Testis (tissue), 5 donors: Measurements from ENCODE around the gene PPID. TPM values are rescaled to one million over a fixed set of nuclear protein-coding genes. Genes with fewer than 3 reads are reported as not detected.
A peak's percentile ranks its signal among the peaks of the same experiment; 100 is the strongest.

Source experiments
- DNase-seq: peaks from one replicate; pipeline ENCODE4 v3.0.0-alpha.2; 2019
- H3K27ac ChIP-seq, 2 donors: fragments of 200-600 bp; sonication (generic); one replicate each; pipeline ENCODE4 v1.5.1; 2019
- H3K27me3 ChIP-seq: fragments of 200-600 bp; sonication (generic); one replicate; pipeline ENCODE4 v1.5.1; 2019
- H3K36me3 ChIP-seq: fragments of 200-600 bp; sonication (generic); one replicate; pipeline ENCODE4 v1.5.1; 2017; ENCODE audit warnings: low read depth; ENCODE audit errors: missing control alignments
- H3K4me1 ChIP-seq: fragments of 200-600 bp; sonication (generic); one replicate; pipeline ENCODE4 v1.5.1; 2019
- H3K4me3 ChIP-seq, 2 donors: fragments of 200-600 bp; sonication (generic); one replicate each; pipeline ENCODE4 v1.5.1; 2017 to 2019
- H3K9me3 ChIP-seq: fragments of 200-600 bp; sonication (generic); one replicate; pipeline ENCODE4 v1.5.1; 2017
- POLR2A ChIP-seq: fragments of 450-650 bp; IDR thresholded peaks from one replicate; pipeline ENCODE4 v1.6.1; 2017; ENCODE audit warnings: antibody characterized with exemption, mild to moderate bottlenecking, moderate library complexity
- WGBS, 2 donors: methylation state at CpG; one replicate each; pipeline ENCODE4 v1.1.5; 2018; 5-methylcytosine and 5-hydroxymethylcytosine counted together
- intact Hi-C: fragments of 100-400 bp; cut with DNase I; formaldehyde crosslinking; loops from one replicate; pipeline ENCODE4 v1.15.1; 2023; ENCODE audit warnings: low total_unique reads
- long read RNA-seq, 2 donors: transcript quantifications; one replicate each; lab custom pipeline, GENCODE V29; 2026
- polyA plus RNA-seq: library from polyadenylated mRNA; stranded (reverse); fragments of 350-450 nt; fragmentation: Illumina TruSeq; extraction: RNeasy Lipid Tissue Mini Kit (QIAGEN cat#74804); gene quantifications from one replicate; pipeline ENCODE4 v1.2.3, GENCODE V29; 2014; ENCODE audit warnings: low read depth, low replicate concordance; ENCODE audit not compliant: insufficient read depth
- total RNA-seq, 2 donors: library from RNA; depleted of rRNA; stranded (reverse); fragments of >200 nt; gene quantifications; one replicate each; pipeline ENCODE4 v1.2.3, GENCODE V29; 2016
- TF ChIP-seq, protein P1 (sequence below), 3 experiments: fragments of 450-650 bp in 2 of 3; fragments of 200-600 bp in 1 of 3; sonication (generic) in 1 of 3; IDR thresholded peaks; one replicate each; pipeline ENCODE4 v1.5.1; 2016 to 2019; ENCODE audit warnings: antibody characterized with exemption in 3 of 3, mild to moderate bottlenecking in 2 of 3, moderate library complexity in 1 of 3

PPID gene
- total RNA-seq: 10 to 100 TPM; 25.1 to 27.5 TPM
- polyA plus RNA-seq: 43.7 TPM
- long read RNA-seq, donor 1, transcript PPID-201 (10 exons, 1,823 nt): major isoform, 16 of 16 reads
- long read RNA-seq, donor 1, partial matches to known transcripts: 0 of 16 reads
- long read RNA-seq, donor 1, other reads (novel, unspliced or antisense): 0 of 16 reads
- long read RNA-seq, donor 2, transcript PPID-201 (10 exons, 1,823 nt): major isoform, 11 of 11 reads
- long read RNA-seq, donor 2, partial matches to known transcripts: 0 of 11 reads
- long read RNA-seq, donor 2, other reads (novel, unspliced or antisense): 0 of 11 reads

DNA sequence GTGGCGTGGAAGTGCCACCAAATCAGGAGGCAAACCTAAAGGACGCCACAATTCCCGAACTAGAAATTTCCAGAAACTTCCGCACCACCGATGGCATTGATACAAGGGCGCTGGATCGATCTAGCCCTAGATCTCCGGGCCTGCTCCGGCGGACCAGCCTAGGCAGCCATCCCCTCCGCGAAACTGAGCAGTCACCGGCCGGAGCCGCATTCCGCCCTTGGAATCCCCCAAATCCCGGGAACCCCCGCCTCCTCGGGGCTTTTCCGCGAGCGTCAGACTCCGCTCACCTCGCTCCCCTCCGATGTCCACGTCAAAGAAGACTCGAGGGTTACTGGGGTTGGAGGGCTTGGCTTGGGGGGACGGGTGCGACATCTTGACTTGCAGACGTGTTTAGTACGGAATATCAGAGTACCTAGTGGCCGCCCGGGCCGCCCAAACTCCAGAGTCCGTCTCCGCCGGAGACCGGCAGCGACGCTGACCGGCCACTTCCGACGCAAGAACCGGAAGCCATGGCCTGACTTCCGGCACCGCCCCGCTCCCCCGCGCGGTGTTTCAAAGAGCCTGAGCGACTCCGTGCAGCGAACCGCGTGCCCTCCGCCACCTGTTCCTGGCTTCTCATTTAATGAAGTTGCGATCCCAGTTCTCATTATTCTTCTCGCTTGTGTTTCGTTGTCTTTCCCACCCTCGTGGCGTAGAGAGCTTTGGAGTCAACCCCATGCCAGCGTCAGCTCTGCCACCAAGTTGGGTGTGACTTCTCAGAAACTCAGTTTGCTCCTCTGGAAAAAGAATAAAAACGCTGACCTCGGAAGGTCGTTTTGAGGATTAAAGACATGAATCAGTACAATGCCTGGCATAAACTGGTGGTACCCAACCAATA is at the start of gene PPID:
TSS of gene PPID (minus strand) at position 480 of the 877 bp plus-strand sequence. CDS start at position 372, 108 bp downstream.
- no peak for TF ChIP-seq POLR2A
- TF ChIP-seq, protein P1, sequence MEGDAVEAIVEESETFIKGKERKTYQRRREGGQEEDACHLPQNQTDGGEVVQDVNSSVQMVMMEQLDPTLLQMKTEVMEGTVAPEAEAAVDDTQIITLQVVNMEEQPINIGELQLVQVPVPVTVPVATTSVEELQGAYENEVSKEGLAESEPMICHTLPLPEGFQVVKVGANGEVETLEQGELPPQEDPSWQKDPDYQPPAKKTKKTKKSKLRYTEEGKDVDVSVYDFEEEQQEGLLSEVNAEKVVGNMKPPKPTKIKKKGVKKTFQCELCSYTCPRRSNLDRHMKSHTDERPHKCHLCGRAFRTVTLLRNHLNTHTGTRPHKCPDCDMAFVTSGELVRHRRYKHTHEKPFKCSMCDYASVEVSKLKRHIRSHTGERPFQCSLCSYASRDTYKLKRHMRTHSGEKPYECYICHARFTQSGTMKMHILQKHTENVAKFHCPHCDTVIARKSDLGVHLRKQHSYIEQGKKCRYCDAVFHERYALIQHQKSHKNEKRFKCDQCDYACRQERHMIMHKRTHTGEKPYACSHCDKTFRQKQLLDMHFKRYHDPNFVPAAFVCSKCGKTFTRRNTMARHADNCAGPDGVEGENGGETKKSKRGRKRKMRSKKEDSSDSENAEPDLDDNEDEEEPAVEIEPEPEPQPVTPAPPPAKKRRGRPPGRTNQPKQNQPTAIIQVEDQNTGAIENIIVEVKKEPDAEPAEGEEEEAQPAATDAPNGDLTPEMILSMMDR (IDR thresholded peaks at IDR 0.05): no peak
- Histone ChIP-seq H3K27ac (peak within 1 kb of the TSS; percentile 92 to 96), H3K9me3 (no peaks in the 10 kb centered on the region), H3K4me3 (peak within 1 kb of the TSS; percentile 81 to 89), H3K36me3 (no peaks in the 10 kb centered on the region), H3K4me1 (peaks cover 6% of the 10 kb centered on the region), H3K27me3 (no peaks in the 10 kb centered on the region)
- peak; percentile 90 for DNase-seq
- intact Hi-C loops: no loop called here
- 0 to 3% methylated on average over 12 to 59 of the region's 65 CpGs for WGBS, 2 donors

DNA sequence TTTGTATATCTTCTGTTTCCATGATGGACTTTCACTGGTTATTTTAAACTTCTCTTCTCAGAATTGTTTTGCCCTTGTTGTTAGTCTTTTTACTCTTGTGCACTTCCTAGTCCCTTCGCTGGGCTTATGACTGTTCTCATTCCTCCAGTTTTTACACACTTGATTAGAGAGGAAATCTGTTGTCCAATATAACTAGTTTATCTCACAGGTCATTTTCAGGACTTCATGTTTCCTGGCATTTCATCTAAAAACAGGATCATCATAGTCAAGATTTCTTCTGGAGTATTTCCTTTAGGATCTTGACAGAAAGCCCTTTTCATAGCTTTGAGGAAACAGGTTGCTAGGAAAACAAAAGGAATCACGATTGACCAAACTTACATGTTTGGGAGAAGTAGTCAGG is 48.6 kb upstream of the PPID start:
- no peaks in the 10 kb centered on the region for H3K9me3 ChIP-seq
- no peaks in the 10 kb centered on the region for H3K36me3 ChIP-seq
- no peak overlapping the region for H3K27ac ChIP-seq
- TF ChIP-seq POLR2A: no peak
- TF ChIP-seq, protein P1 (IDR thresholded peaks at IDR 0.05): no peak
- intact Hi-C loops: no loop called here
- H3K4me3 ChIP-seq: no peak overlapping the region
- WGBS, 2 donors: 61 to 71% methylated on average over 2 of the region's 2 CpGs
- no peaks in the 10 kb centered on the region for H3K27me3 ChIP-seq
- peaks cover 6% of the 10 kb centered on the region for H3K4me1 ChIP-seq
- no peak for DNase-seq

DNA sequence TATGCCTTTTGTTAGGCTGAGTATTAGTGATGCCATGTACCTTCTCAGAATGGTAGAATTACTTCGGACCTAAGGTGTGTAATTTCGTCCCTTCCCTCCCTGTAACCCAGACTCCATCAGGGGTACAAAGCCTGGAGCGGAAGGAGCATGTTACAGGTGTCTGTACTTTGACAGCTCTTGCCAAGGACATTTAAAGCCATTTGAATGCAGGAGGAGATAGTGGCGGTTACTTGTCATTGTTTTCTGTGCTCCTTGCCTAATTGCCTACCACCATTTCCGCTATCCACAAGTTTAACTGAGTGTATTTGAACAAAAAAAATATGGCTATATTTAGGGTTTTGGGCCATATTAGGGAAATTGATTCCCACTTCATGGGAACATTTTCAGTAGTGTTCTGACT is 47.5 kb upstream of the PPID start:
- H3K4me1 ChIP-seq: peaks cover 6% of the 10 kb centered on the region
- H3K9me3 ChIP-seq: no peaks in the 10 kb centered on the region
- H3K36me3 ChIP-seq: no peaks in the 10 kb centered on the region
- WGBS, 2 donors: 68 to 76% methylated on average over 5 of the region's 5 CpGs
- no peak for TF ChIP-seq POLR2A
- TF ChIP-seq, protein P1 (IDR thresholded peaks at IDR 0.05): no peak
- intact Hi-C loops: no loop called here
- DNase-seq: no peak
- H3K27ac ChIP-seq: no peak overlapping the region
- no peak overlapping the region for H3K4me3 ChIP-seq
- no peaks in the 10 kb centered on the region for H3K27me3 ChIP-seq

DNA sequence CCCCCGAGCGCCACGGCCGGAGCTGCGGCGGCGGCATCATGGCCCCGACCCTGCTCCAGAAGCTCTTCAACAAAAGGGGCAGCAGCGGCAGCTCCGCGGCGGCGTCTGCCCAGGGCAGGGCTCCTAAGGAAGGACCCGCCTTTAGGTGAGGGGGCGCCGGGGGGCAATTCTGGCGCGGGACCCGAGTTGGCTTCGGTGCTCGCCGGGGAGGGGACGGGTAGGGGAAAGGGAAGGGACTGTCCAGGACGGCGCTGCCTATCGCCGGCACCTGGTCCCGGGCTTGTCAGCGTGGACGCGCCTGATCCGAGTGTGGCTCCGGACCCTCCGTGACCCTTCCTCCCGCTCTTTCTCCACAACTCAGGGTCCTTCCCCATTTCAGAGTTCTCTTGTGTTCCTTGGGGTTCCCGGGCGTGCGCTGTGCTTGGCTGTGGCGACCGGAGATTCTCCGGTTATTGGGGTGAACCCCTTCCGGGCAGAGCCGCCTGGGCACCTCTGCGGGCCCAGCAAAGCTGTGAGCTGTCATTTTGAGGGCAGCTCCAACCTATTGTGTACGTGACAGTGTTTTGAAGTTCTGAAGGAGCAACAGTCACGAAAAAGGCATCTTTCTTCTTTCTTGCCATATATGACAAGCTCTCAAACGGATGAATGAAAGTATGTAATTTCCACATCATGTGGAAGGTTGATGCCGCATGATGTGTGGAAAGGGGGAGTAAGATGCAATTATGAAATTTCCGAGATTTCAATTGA is 46.2 kb upstream of the PPID start:
- H3K4me3 ChIP-seq: peak overlapping the region; percentile 76 to 91
- H3K4me1 ChIP-seq: peaks cover 6% of the 10 kb centered on the region
- H3K27ac ChIP-seq: peak overlapping the region; percentile 86
- no peaks in the 10 kb centered on the region for H3K9me3 ChIP-seq
- TF ChIP-seq POLR2A: no peak
- TF ChIP-seq, protein P1 (IDR thresholded peaks at IDR 0.05): no peak
- no peaks in the 10 kb centered on the region for H3K27me3 ChIP-seq
- DNase-seq: peak; percentile 35
- no peaks in the 10 kb centered on the region for H3K36me3 ChIP-seq
- WGBS, 2 donors: 1 to 3% methylated on average over 9 to 49 of the region's 49 CpGs
- intact Hi-C loops: no loop called here
